Transverse colon (tissue), 4 donors: Measurements from ENCODE around the gene CORT. TPM values are rescaled to one million over a fixed set of nuclear protein-coding genes. Genes with fewer than 3 reads are reported as not detected.

Experiments
- DNase-seq: peaks from one replicate; pipeline ENCODE4 v3.0.0-alpha.2; 2019
- H3K27ac ChIP-seq, 4 donors: fragments of 200-600 bp; sonication (generic); 2 replicates each; pipeline ENCODE4 v1.5.1; 2016 to 2018; ENCODE audit warnings: inconsistent platforms in 4 of 4
- H3K27me3 ChIP-seq: fragments of 200-600 bp; sonication (generic); 2 replicates; pipeline ENCODE4 v1.5.1; 2017; ENCODE audit warnings: inconsistent platforms
- H3K36me3 ChIP-seq, 4 donors: fragments of 200-600 bp; sonication (generic); 2 replicates each; pipeline ENCODE4 v1.5.1; 2017 to 2019; ENCODE audit warnings: inconsistent platforms in 4 of 4
- H3K4me1 ChIP-seq, 4 donors: fragments of 200-600 bp; sonication (generic); 2 replicates each; pipeline ENCODE4 v1.5.1; 2017 to 2020; ENCODE audit warnings: inconsistent platforms in 4 of 4
- H3K4me3 ChIP-seq, 4 donors: fragments of 200-600 bp; sonication (generic); 1 replicate in 1 of 4; 2 replicates in 3 of 4; pipeline versions ENCODE4 v1.5.1 to v1.6.1; 2017 to 2019; ENCODE audit warnings: inconsistent platforms in 4 of 4
- H3K9me3 ChIP-seq, 2 donors: fragments of 200-600 bp; sonication (generic); 2 replicates each; pipeline ENCODE4 v1.5.1; 2017 to 2019; ENCODE audit warnings: inconsistent platforms in 2 of 2
- CTCF ChIP-seq, 5 experiments: fragments of 200-600 bp in 3 of 5; fragments of 450-650 bp in 2 of 5; sonication (generic) in 3 of 5; IDR thresholded peaks; 1 replicate in 2 of 5; 2 replicates in 3 of 5; pipeline ENCODE4 v1.5.1; 2016 to 2017; ENCODE audit warnings: antibody characterized with exemption in 5 of 5, inconsistent platforms in 3 of 5, mild to moderate bottlenecking in 2 of 5, moderate library complexity in 1 of 5
- EP300 ChIP-seq: sonication (generic); formaldehyde crosslinking; IDR thresholded peaks from one replicate; pipeline ENCODE4 v1.6.1; 2017; ENCODE audit warnings: antibody characterized with exemption, low read depth
- POLR2A ChIP-seq: fragments of 450-650 bp; IDR thresholded peaks from one replicate; pipeline ENCODE4 v1.6.1; 2016; ENCODE audit warnings: antibody characterized with exemption, mild to moderate bottlenecking, moderate library complexity
- POLR2AphosphoS5 ChIP-seq, 3 donors: sonication (generic); formaldehyde crosslinking; IDR thresholded peaks; one replicate each; pipeline ENCODE4 v1.6.1; 2016; ENCODE audit warnings: antibody characterized with exemption in 3 of 3
- WGBS, 2 donors: methylation state at CpG; one replicate each; pipeline ENCODE4 v1.1.5; 2018; ENCODE audit warnings: low coverage in 1 of 2; 5-methylcytosine and 5-hydroxymethylcytosine counted together
- in situ Hi-C, 4 donors: fragments of 200-750 bp; cut with MboI; loops; one replicate each; pipeline versions ENCODE4 v1.15.0 to v1.15.1; 2017; ENCODE audit warnings: low sequenced_read_pairs in 3 of 4, low pct_ligation_motif_present in 1 of 4, low pct_unique_long_range_greater_than_20kb in 1 of 4
- intact Hi-C: fragments of 100-400 bp; cut with DNase I; formaldehyde crosslinking; loops from one replicate; pipeline ENCODE4 v1.15.1; 2023; ENCODE audit warnings: low total_unique reads
- total RNA-seq, 4 donors: library from RNA; depleted of rRNA; stranded (reverse); fragments of >200 nt; gene quantifications; one replicate each; pipeline ENCODE4 v1.1.0, GENCODE V29; 2016

CORT gene
- total RNA-seq, 4 donors from 2014 or later, result 1.1 to 6.4 (median 2.6) TPM; not detected in 1

GRCh38 chr1:10444248-10444647 is 5.6 kb upstream of the CORT start:
- no peak for DNase-seq
- H3K36me3 ChIP-seq, result no peaks in the 10 kb centered on the region
- in situ Hi-C loops (no loop called here), intact Hi-C loops (no loop called here)
- TF ChIP-seq POLR2AphosphoS5 (IDR thresholded peaks at IDR 0.05), result no peak
- H3K27me3 ChIP-seq, result no peaks in the 10 kb centered on the region
- no peak overlapping the region for H3K4me3 ChIP-seq
- no peak overlapping the region for H3K27ac ChIP-seq
- H3K4me1 ChIP-seq, result no peaks in the 10 kb centered on the region
- H3K9me3 ChIP-seq, result no peaks in the 10 kb centered on the region
- 97 to 100% methylated on average over 2 to 6 of the region's 6 CpGs for WGBS, 2 donors

- Histone ChIP-seq H3K27ac (no peak overlapping the region), H3K27me3 (no peaks in the 10 kb centered on the region), H3K36me3 (no peaks in the 10 kb centered on the region), H3K4me3 (no peak overlapping the region), H3K9me3 (no peaks in the 10 kb centered on the region), H3K4me1 (no peaks in the 10 kb centered on the region)
- 91 to 100% methylated on average over 1 to 7 of the region's 7 CpGs for WGBS, 2 donors
- DNase-seq, result no peak
- intact Hi-C loops (no loop called here), in situ Hi-C loops (no loop called here)
- TF ChIP-seq POLR2A (no peak), EP300 (no peak), POLR2AphosphoS5 (IDR thresholded peaks at IDR 0.05) (no peak), CTCF (IDR thresholded peaks at IDR 0.05) (no peak)
Observed at GRCh38 chr1:10444795-10445397, 4.9 kb upstream of the CORT start.

GRCh38 chr1:10446790-10447422 is 2.9 kb upstream of the CORT start:
- no peaks in the 10 kb centered on the region for H3K27me3 ChIP-seq
- no peak overlapping the region for H3K27ac ChIP-seq
- no peak for DNase-seq
- in situ Hi-C loops (no loop called here), intact Hi-C loops (no loop called here)
- no peaks in the 10 kb centered on the region for H3K36me3 ChIP-seq
- no peaks in the 10 kb centered on the region for H3K9me3 ChIP-seq
- WGBS, 2 donors, result 97 to 100% methylated on average over 2 to 7 of the region's 7 CpGs
- H3K4me1 ChIP-seq, result no peaks in the 10 kb centered on the region
- no peak overlapping the region for H3K4me3 ChIP-seq
- no peak for TF ChIP-seq POLR2AphosphoS5 (IDR thresholded peaks at IDR 0.05)

GRCh38 chr1:10450156-10450814 is 454 bp downstream of the CORT start:
- Histone ChIP-seq H3K9me3 (no peaks in the 10 kb centered on the region), H3K27ac (no peak overlapping the region), H3K4me1 (no peaks in the 10 kb centered on the region), H3K4me3 (no peak overlapping the region), H3K36me3 (no peaks in the 10 kb centered on the region), H3K27me3 (no peaks in the 10 kb centered on the region)
- no peak for TF ChIP-seq POLR2AphosphoS5 (IDR thresholded peaks at IDR 0.05)
- TF ChIP-seq EP300, result no peak
- TF ChIP-seq CTCF (IDR thresholded peaks at IDR 0.05), result no peak
- no peak for TF ChIP-seq POLR2A
- no peak for DNase-seq
- WGBS, 2 donors, result 60 to 82% methylated on average over 1 to 20 of the region's 21 CpGs
- in situ Hi-C loops (no loop called here), intact Hi-C loops (no loop called here)

GRCh38 chr1:10450836-10451235 is 1.0 kb downstream of the CORT start:
- no peaks in the 10 kb centered on the region for H3K9me3 ChIP-seq
- intact Hi-C loops (no loop called here), in situ Hi-C loops (no loop called here)
- no peaks in the 10 kb centered on the region for H3K36me3 ChIP-seq
- TF ChIP-seq EP300, result no peak
- TF ChIP-seq POLR2A, result no peak
- DNase-seq, result no peak
- no peaks in the 10 kb centered on the region for H3K27me3 ChIP-seq
- H3K4me1 ChIP-seq, result no peaks in the 10 kb centered on the region
- 57 to 59% methylated on average over 6 of the region's 6 CpGs for WGBS, 2 donors
- H3K4me3 ChIP-seq, result no peak overlapping the region
- no peak overlapping the region for H3K27ac ChIP-seq
